ENCODE results near the gene ENPP4. TPM values are rescaled to one million over a fixed set of nuclear protein-coding genes. Genes with fewer than 3 reads are reported as not detected.

Gene ENPP4
- total RNA-seq, 4 donors from 2014 or later = 14.3 to 24.0 (median 19.8) TPM

DNA sequence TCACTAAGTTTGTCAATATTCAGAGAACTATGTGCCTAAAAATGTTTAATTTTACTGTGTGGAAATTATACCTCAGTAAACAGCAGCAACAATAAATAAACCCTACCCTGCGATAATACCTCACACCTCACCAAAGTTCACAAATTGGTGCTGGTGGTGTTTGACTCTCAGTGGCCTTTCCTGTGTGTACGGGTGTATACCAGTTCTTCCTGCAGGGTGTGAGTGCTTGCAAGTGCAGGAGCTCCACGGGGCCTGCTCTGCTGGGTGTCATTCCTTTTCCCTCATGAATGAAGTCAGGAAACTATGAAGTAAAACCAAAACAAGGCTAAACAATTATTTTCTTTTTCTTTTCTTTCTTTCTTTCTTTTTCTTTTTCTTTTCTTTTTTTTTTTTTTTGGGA lies 45.1 kb downstream of the ENPP4 start:
- no peak for TF ChIP-seq POLR2AphosphoS5 (IDR thresholded peaks at IDR 0.05)
- TF ChIP-seq, protein P1, sequence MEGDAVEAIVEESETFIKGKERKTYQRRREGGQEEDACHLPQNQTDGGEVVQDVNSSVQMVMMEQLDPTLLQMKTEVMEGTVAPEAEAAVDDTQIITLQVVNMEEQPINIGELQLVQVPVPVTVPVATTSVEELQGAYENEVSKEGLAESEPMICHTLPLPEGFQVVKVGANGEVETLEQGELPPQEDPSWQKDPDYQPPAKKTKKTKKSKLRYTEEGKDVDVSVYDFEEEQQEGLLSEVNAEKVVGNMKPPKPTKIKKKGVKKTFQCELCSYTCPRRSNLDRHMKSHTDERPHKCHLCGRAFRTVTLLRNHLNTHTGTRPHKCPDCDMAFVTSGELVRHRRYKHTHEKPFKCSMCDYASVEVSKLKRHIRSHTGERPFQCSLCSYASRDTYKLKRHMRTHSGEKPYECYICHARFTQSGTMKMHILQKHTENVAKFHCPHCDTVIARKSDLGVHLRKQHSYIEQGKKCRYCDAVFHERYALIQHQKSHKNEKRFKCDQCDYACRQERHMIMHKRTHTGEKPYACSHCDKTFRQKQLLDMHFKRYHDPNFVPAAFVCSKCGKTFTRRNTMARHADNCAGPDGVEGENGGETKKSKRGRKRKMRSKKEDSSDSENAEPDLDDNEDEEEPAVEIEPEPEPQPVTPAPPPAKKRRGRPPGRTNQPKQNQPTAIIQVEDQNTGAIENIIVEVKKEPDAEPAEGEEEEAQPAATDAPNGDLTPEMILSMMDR (IDR thresholded peaks at IDR 0.05) = no peak
- no peak for TF ChIP-seq EP300 (IDR thresholded peaks at IDR 0.05; ENCODE audit: low read depth)
- no peak for TF ChIP-seq POLR2A (IDR thresholded peaks at IDR 0.05)
- in situ Hi-C loops (cut with MboI; ENCODE audit: low pct_ligation_motif_present in 1 of 4, low pct_unique_long_range_greater_than_20kb in 1 of 4, low sequenced_read_pairs in 3 of 4) (no loop called here), intact Hi-C loops (cut with DNase I; ENCODE audit: low total_unique reads) (no loop called here)
- Histone ChIP-seq H3K4me1 (peaks cover 0 to 14% (median 6%) of the 10 kb centered on the region in 4 donors), H3K27ac (no peak overlapping the region), H3K27me3 (peaks cover 5% of the 10 kb centered on the region), H3K4me3 (no peak overlapping the region), H3K36me3 (no peaks in the 10 kb centered on the region), H3K9me3 (no peaks in the 10 kb centered on the region)
- 52 to 62% methylated on average over 2 to 3 of the region's 3 CpGs for WGBS, 2 donors (ENCODE audit: low coverage in 1 of 2)
- DNase-seq = no peak

DNA sequence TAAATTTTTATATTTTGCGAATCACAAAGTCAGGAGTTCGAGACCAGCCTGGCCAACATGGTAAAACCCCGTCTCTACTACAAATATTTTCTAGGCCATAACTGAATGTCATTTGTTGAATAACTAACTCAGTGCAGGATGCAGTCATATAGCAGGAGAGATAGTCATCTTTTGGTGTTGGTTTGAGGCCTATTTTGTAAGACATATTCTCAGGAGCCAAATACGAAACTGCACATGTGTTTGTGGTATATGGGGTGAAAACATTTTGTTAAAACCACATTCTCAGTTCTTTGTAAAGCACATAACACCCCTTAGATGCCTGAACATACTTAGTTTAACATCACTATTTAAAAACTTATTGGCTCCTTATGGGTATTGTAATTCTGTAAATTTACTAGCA lies 45.7 kb downstream of the ENPP4 start:
- H3K27ac ChIP-seq = no peak overlapping the region
- TF ChIP-seq, protein P1 (IDR thresholded peaks at IDR 0.05) = no peak
- TF ChIP-seq POLR2A (IDR thresholded peaks at IDR 0.05) (no peak), EP300 (IDR thresholded peaks at IDR 0.05; ENCODE audit: low read depth) (no peak), POLR2AphosphoS5 (IDR thresholded peaks at IDR 0.05) (no peak)
- no peak overlapping the region for H3K4me3 ChIP-seq
- in situ Hi-C loops (cut with MboI; ENCODE audit: low pct_ligation_motif_present in 1 of 4, low pct_unique_long_range_greater_than_20kb in 1 of 4, low sequenced_read_pairs in 3 of 4) (no loop called here), intact Hi-C loops (cut with DNase I; ENCODE audit: low total_unique reads) (no loop called here)
- 73 to 83% methylated on average over 2 to 4 of the region's 4 CpGs for WGBS, 2 donors (ENCODE audit: low coverage in 1 of 2)
- DNase-seq = no peak
- no peaks in the 10 kb centered on the region for H3K9me3 ChIP-seq
- H3K36me3 ChIP-seq = no peaks in the 10 kb centered on the region
- H3K27me3 ChIP-seq = peaks cover 5% of the 10 kb centered on the region
- H3K4me1 ChIP-seq = peaks cover 0 to 10% (median 6%) of the 10 kb centered on the region in 4 donors

DNA sequence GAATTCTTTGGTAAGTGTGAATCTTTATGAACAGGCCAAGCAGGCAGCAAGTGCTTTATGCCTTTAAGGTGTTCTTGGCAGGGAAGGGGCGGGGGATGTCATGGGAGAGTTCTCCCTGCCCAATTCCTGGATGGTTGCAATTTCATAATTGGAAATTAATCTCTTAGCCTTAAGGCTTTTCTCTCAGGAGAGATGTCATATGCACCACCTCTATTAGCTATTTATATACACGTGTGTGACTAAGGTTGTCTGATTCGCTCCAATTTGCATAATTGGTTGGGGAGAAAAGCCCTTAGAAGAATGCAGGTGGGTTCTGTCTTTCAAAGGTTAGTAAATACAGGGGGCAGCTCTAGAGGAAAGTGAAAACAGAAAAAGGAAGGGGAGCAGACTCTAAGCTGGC lies 46.2 kb downstream of the ENPP4 start:
- Histone ChIP-seq H3K4me3 (no peak overlapping the region), H3K27ac (no peak overlapping the region), H3K9me3 (no peaks in the 10 kb centered on the region), H3K27me3 (peaks cover 5% of the 10 kb centered on the region), H3K4me1 (peaks cover 0 to 6% (median 2%) of the 10 kb centered on the region in 4 donors), H3K36me3 (no peaks in the 10 kb centered on the region)
- in situ Hi-C loops (cut with MboI; ENCODE audit: low pct_ligation_motif_present in 1 of 4, low pct_unique_long_range_greater_than_20kb in 1 of 4, low sequenced_read_pairs in 3 of 4) (no loop called here), intact Hi-C loops (cut with DNase I; ENCODE audit: low total_unique reads) (no loop called here)
- WGBS, 2 donors (ENCODE audit: low coverage in 1 of 2) = 78 to 100% methylated on average over 1 to 3 of the region's 3 CpGs
- no peak for DNase-seq
- TF ChIP-seq POLR2A (IDR thresholded peaks at IDR 0.05) (no peak), POLR2AphosphoS5 (IDR thresholded peaks at IDR 0.05) (no peak), EP300 (IDR thresholded peaks at IDR 0.05; ENCODE audit: low read depth) (no peak)
- TF ChIP-seq, protein P1 (IDR thresholded peaks at IDR 0.05) = no peak

DNA sequence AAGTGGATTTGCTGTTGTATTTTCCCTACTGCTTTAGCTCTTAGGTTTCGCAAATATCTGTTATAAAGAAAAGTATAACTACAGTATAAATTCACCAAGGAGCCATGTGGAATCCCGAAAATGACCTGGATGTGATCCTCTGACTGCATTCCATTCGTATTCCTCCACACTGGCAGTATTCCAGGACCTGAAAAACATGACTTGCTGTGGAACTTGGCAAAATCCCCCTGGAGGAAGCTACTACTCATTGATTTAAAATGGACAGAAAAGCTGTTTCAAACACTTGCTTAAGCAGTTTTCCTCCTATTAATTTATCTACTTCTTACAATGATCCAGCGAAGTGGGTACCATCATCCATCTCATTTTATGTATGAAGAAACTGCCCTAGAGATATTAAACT lies 54.3 kb downstream of the ENPP4 start:
- H3K27ac ChIP-seq = no peak overlapping the region
- WGBS, 2 donors (ENCODE audit: low coverage in 1 of 2) = 67 to 70% methylated on average over 2 to 4 of the region's 4 CpGs
- no peak for TF ChIP-seq POLR2AphosphoS5 (IDR thresholded peaks at IDR 0.05)
- TF ChIP-seq, protein P1 (IDR thresholded peaks at IDR 0.05) = no peak
- no peak for TF ChIP-seq POLR2A (IDR thresholded peaks at IDR 0.05)
- TF ChIP-seq EP300 (IDR thresholded peaks at IDR 0.05; ENCODE audit: low read depth) = no peak
- H3K4me3 ChIP-seq = no peak overlapping the region
- no peak for DNase-seq
- H3K27me3 ChIP-seq = peaks cover 4% of the 10 kb centered on the region
- peaks cover 0 to 7% (median 0%) of the 10 kb centered on the region in 4 donors for H3K4me1 ChIP-seq
- H3K36me3 ChIP-seq = no peaks in the 10 kb centered on the region
- intact Hi-C loops (cut with DNase I; ENCODE audit: low total_unique reads) = no loop called here
- in situ Hi-C loops (cut with MboI; ENCODE audit: low pct_ligation_motif_present in 1 of 4, low pct_unique_long_range_greater_than_20kb in 1 of 4, low sequenced_read_pairs in 3 of 4) = no loop called here
- no peaks in the 10 kb centered on the region for H3K9me3 ChIP-seq

Data from transverse colon (tissue), 4 donors.